Duodenal mucosa (tissue), 2 donors: ENCODE results near the gene MAGI2.

Source experiments
- H3K27ac ChIP-seq: one replicate; pipeline ENCODE4 v1.7.0; 2013; ENCODE audit warnings: low read depth, low read length
- H3K27me3 ChIP-seq, 2 donors: one replicate each; pipeline ENCODE4 v1.7.0; 2013; ENCODE audit warnings: low read length in 2 of 2, control low read depth in 1 of 2; ENCODE audit not compliant: insufficient read depth in 2 of 2, control insufficient read depth in 1 of 2
- H3K36me3 ChIP-seq, 2 donors: one replicate each; pipeline ENCODE4 v1.7.0; 2013; ENCODE audit warnings: low read length in 2 of 2, control low read depth in 1 of 2; ENCODE audit not compliant: insufficient read depth in 2 of 2, control insufficient read depth in 1 of 2
- H3K4me1 ChIP-seq, 2 donors: one replicate each; pipeline ENCODE4 v1.7.0; 2013; ENCODE audit warnings: low read length in 2 of 2, control low read depth in 1 of 2; ENCODE audit not compliant: insufficient read depth in 2 of 2, control insufficient read depth in 1 of 2
- H3K4me3 ChIP-seq, 2 donors: one replicate each; pipeline ENCODE4 v1.7.0; 2013; ENCODE audit warnings: low read length in 2 of 2, low read depth in 1 of 2
- H3K9ac ChIP-seq, 2 donors: one replicate each; pipeline ENCODE4 v1.7.0; 2013; ENCODE audit warnings: low read length in 2 of 2, low read depth in 1 of 2
- H3K9me3 ChIP-seq, 2 donors: one replicate each; pipeline ENCODE4 v1.7.0; 2013; ENCODE audit warnings: low read length in 2 of 2, control low read depth in 1 of 2; ENCODE audit not compliant: control insufficient read depth in 1 of 2

Gene MAGI2

DNA sequence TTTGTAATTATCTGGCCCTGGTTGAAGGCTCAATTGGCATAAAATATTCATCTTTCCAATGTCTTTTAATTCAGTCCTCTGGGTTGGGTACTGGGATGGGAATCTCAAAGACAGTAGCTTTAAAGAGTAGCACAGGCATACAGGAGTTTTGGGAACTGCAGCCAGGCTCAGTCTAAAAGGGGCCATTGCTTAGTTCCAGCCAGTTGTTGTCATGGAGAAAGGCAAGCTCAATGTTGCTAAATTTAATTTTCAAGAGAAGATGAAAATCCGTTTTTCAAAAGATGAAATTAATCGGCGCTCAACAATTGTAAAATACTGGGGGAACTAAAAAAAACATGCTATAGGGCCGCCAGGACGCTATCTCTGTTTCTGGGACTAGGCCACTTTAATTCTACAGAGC is 1279.8 kb downstream of the MAGI2 start:
- no peaks in the 10 kb centered on the region for H3K9me3 ChIP-seq
- no peak overlapping the region for H3K4me3 ChIP-seq
- H3K4me1 ChIP-seq = no peaks in the 10 kb centered on the region
- no peak overlapping the region for H3K27ac ChIP-seq
- no peaks in the 10 kb centered on the region for H3K27me3 ChIP-seq
- no peak overlapping the region for H3K9ac ChIP-seq
- H3K36me3 ChIP-seq = no peaks in the 10 kb centered on the region

DNA sequence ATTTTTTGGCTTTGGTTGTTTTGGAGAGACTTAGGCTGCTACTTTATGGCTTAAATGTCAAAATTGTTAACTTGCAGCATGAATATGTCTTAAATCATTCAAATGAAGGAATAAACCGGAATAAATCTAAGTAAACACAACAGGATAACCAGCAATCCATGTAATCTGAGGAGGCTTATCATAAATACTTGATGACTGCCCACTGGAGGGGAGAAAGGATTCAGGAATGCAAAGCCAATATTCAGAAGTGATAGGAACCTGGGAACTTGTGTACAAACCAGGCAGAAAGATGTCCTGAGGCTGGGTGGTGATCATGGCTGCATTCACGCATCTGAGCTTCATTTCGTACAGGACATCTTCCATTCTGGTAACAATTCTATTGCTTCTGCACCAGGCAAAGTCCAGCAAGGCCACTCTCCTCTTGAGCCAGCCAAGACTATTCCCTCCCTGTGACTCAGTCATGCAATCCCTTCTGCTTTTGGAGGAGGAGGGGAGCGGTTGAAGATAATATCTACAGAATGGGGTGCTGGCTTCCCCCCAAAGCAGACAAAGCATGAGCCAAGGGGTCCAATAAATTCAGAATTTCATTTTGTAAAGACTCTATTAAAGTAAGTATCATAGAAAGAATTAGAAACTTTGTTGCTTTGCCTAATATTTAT is 1280.4 kb downstream of the MAGI2 start:
- Histone ChIP-seq H3K36me3 (no peaks in the 10 kb centered on the region), H3K27ac (no peak overlapping the region), H3K4me1 (no peaks in the 10 kb centered on the region), H3K4me3 (no peak overlapping the region), H3K9me3 (no peaks in the 10 kb centered on the region), H3K9ac (no peak overlapping the region), H3K27me3 (no peaks in the 10 kb centered on the region)

DNA sequence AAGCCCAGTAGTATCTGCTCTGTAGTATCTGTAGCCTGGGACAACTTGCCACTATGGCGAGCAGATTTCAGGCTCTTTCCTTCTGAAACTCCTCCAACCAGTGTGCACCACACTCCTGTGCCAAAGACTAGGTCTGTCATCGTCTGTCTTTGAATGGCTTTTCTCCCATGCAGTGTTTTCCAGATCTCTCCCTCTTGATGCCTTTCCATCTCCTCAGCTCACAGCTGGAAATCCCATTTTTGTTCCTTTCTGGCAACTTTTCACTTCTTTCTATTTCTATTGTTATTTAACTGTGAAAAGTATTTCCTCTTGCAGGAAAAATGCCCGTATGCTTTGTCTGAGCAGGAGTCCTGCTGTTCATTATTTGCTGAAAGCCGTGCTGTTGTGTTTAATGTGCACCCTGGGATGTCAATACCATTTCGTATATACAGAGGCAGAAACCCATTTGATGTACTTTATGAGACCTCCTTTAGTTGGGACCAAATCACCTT is 1281.2 kb downstream of the MAGI2 start:
- H3K4me1 ChIP-seq = no peaks in the 10 kb centered on the region
- H3K9ac ChIP-seq = no peak overlapping the region
- no peaks in the 10 kb centered on the region for H3K9me3 ChIP-seq
- no peaks in the 10 kb centered on the region for H3K36me3 ChIP-seq
- H3K27ac ChIP-seq = no peak overlapping the region
- H3K27me3 ChIP-seq = no peaks in the 10 kb centered on the region
- no peak overlapping the region for H3K4me3 ChIP-seq

DNA sequence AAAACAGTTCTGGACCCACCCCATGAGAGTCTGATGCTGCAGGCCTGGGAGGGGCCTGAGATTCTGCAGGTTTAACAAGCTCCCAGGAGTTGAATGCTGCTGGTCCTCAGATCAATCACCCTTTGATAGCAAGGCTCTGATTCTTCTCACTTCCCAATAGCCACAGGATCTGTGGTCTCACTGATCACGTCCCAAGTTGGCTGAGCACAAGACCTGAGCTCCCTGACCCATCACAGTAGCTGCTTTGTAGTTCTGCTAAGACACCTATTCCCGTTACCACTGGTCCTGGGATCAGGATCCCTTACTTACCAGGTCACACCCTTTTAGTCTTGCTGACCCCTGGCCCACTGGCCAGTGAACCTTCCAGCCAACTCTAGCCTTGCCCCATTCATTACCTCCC is 1282.1 kb downstream of the MAGI2 start:
- no peak overlapping the region for H3K4me3 ChIP-seq
- no peaks in the 10 kb centered on the region for H3K4me1 ChIP-seq
- no peaks in the 10 kb centered on the region for H3K36me3 ChIP-seq
- H3K27me3 ChIP-seq = no peaks in the 10 kb centered on the region
- H3K9ac ChIP-seq = no peak overlapping the region
- no peak overlapping the region for H3K27ac ChIP-seq
- no peaks in the 10 kb centered on the region for H3K9me3 ChIP-seq

DNA sequence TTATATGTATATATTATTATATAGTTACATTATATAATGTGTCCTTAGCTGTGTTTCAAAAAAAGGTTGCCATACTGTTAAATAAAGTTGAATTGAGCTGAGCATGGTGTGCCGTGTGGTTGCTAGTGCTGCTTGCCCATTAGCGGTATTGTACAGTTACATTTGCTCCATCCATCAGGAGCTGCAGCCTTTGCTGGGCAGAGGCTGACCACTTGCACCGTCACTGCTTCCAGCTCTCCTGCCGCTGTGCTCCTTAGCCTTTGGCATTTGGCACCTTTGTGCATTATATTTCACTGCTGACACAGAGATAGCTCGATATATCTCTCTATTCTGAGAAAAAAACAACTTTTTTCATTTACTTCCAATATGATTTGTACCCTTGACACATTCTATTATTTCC is 1282.7 kb downstream of the MAGI2 start:
- H3K9me3 ChIP-seq = no peaks in the 10 kb centered on the region
- no peak overlapping the region for H3K9ac ChIP-seq
- H3K27me3 ChIP-seq = no peaks in the 10 kb centered on the region
- no peak overlapping the region for H3K4me3 ChIP-seq
- H3K27ac ChIP-seq = no peak overlapping the region
- no peaks in the 10 kb centered on the region for H3K4me1 ChIP-seq
- no peaks in the 10 kb centered on the region for H3K36me3 ChIP-seq

DNA sequence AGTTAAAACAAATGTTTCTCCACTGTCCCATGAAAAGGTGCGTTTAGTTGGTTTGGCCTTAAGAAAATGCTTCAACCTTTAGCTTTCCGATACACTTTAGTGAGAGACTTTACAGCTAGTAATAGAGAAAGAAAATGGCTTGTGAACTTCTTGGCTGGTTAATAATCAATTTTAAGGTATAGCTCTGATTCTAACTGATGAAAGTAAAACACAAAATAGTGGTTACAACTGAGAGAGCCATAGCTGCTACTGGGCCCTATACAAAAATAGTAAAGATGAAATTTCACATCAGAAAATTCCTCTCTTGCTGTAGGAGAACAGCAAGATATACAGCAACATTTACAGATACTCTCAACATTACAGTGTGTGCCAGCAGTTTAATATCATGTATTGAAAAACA is 1283.5 kb downstream of the MAGI2 start:
- Histone ChIP-seq H3K4me3 (no peak overlapping the region), H3K9me3 (no peaks in the 10 kb centered on the region), H3K27ac (no peak overlapping the region), H3K36me3 (no peaks in the 10 kb centered on the region), H3K9ac (no peak overlapping the region), H3K4me1 (no peaks in the 10 kb centered on the region), H3K27me3 (no peaks in the 10 kb centered on the region)

DNA sequence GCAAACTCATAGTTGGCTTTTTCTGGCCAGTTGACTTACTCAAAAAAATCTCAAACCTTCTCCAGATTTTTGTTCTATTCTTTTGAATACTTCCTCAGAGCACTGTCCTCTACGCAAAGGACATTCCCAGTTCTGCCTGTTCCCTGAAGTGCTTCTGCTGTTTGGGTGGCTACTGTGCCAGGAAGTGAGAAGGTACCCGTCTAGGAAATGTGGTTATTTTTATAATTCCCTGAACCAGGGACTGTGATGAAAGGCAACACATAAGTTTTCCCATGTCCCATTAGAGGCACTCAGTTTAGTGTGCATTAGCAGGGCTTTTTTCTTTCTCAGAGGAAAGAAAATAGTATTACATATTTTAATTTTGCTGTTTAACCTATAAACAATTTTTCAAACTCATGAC is 1284.6 kb downstream of the MAGI2 start:
- no peak overlapping the region for H3K9ac ChIP-seq
- H3K4me1 ChIP-seq = no peaks in the 10 kb centered on the region
- no peaks in the 10 kb centered on the region for H3K9me3 ChIP-seq
- H3K4me3 ChIP-seq = no peak overlapping the region
- no peaks in the 10 kb centered on the region for H3K27me3 ChIP-seq
- H3K27ac ChIP-seq = no peak overlapping the region
- no peaks in the 10 kb centered on the region for H3K36me3 ChIP-seq

DNA sequence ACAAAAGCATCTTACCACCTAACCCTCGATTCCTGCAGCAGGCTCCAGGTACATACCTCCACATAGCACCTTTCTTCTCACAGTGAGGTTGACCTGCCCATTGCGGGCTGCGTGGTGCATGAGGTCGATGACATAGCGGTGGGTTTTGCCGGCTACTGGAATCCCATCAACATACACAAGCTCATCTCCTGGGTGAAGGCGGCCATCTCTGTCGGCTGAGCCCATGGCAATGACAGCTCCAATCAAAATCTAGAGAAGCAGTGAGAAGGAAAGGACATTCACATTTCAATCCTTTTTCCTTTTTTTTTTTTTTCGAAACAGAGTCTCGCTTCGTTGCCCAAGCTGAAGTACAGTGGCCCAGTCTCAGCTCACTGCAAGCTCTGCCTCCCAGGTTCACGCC is 1285.6 kb downstream of the MAGI2 start:
- Histone ChIP-seq H3K27me3 (no peaks in the 10 kb centered on the region), H3K9ac (no peak overlapping the region), H3K9me3 (no peaks in the 10 kb centered on the region), H3K36me3 (no peaks in the 10 kb centered on the region), H3K4me1 (no peaks in the 10 kb centered on the region), H3K4me3 (no peak overlapping the region), H3K27ac (no peak overlapping the region)

DNA sequence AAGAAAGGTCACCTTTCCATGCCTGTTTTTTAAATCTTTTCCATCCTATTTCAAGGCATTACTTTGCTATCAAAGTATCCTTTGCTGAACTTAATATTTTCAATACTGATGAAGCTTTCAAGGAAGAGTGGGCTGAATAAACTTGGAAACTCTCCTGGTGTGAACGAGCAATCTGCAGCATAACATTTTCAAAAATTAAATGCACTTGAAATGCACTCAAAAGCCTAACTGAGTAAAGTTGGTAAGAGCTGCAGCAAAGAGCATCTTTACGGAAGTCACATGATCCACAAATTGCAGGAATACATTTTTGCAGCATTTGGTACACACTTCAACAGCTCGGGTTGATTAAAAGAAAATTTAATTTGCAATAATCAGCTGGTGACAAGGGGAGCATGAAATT is 1287.6 kb downstream of the MAGI2 start:
- Histone ChIP-seq H3K9me3 (no peaks in the 10 kb centered on the region), H3K4me1 (no peaks in the 10 kb centered on the region), H3K36me3 (no peaks in the 10 kb centered on the region), H3K4me3 (no peak overlapping the region), H3K27me3 (no peaks in the 10 kb centered on the region), H3K27ac (no peak overlapping the region), H3K9ac (no peak overlapping the region)

DNA sequence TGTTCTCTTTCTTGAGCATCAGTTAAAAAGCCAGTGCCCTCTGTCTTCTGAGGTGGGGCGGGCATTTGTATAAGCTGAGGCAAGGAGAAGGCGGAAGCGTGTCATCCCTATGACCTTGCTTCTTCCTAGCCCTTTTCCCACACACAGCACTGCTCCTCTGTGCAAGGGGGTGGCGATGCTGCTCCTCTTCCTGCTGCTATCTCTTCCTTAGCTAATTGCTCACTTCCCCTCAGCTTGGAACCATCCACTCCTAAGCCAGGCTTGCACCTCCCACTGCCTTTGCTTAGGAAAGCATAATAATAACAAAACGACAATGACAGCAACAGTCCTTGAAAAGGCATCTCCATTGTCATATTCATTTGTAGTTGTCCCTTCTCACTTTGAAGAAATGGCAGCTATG is 1288.0 kb downstream of the MAGI2 start:
- Histone ChIP-seq H3K36me3 (no peaks in the 10 kb centered on the region), H3K4me3 (no peak overlapping the region), H3K9me3 (no peaks in the 10 kb centered on the region), H3K9ac (no peak overlapping the region), H3K4me1 (no peaks in the 10 kb centered on the region), H3K27me3 (no peaks in the 10 kb centered on the region), H3K27ac (no peak overlapping the region)

DNA sequence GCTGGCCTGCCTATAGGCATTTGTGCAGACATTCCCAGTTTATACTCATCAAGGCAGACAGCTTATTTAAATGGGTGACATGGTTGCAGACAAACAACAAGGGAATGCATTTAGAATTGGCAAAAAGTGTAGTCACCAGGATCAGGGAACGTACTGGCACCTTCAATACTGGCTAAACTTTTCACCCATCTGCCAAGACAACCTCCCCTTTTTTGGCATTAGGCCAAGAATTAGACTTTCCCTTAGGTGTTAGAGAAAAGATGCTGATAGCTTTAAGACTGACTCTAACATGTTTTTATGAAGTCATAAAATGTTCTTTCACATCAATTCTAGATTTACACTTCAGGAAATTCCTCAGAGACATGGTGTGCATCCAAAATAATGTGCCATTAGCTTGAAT is 1289.0 kb downstream of the MAGI2 start:
- Histone ChIP-seq H3K27ac (no peak overlapping the region), H3K36me3 (no peaks in the 10 kb centered on the region), H3K9me3 (no peaks in the 10 kb centered on the region), H3K4me3 (no peak overlapping the region), H3K9ac (no peak overlapping the region), H3K27me3 (no peaks in the 10 kb centered on the region), H3K4me1 (no peaks in the 10 kb centered on the region)
